Measurements from ENCODE around the gene TFAP2A.

TFAP2A gene

DNA sequence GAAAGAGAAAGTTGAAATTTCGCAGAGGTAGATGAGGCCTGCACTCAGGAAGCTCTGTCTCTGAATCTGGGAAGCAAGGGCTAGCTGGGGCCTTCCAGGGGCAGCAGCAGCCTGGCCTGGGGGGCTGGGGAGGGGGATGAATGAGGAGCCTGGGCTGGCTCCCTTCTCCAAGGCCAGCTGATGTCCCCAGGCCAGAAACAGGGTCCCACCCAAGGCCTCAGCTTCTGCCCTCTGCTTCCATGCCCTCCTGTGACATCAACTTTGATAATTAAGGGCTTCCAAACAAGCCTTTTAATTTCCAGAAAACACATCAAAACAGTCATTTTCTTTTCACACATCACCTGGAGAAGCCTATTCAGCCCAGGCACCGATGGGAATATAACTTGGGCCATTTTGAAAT is 15.4 kb downstream of the TFAP2A start:
- no peak for DNase-seq (ENCODE audit: low spot score)

DNA sequence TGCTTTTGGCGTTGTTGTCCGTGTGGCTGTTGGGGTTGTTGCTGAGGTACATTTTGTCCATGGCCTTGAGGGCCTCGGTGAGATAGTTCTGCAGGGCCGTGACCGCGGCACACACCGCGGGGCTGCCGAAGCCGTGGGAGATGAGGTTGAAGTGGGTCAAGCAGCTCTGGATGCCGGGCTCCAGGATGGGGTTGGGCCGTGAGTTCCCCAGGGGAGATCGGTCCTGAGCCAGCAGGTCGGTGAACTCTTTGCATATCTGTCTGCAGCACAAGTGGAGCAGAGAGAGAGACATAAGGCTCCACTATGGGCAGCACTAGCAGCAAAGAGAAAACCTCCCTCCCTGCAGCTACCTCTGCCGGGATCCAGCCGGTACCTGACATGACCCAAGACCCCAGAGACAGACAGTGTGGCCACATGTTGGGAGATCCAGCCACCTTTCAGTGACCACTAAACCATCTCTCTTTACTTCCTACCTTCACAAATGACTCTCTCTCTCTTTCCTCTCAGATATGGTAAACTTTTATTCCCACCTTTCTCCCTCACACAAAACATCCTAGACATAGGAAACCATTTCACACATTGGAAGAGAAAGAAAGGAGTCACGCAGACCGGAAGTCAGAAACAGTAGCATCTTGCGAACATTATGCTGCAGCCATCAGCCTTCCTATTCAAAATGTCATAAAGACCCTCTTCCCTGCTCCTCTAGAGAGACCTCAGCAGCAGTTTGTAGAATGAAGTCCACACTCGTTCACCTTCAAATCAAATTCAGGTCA is 16.2 kb downstream of the TFAP2A start:
- DNase-seq (ENCODE audit: low spot score) = no peak

DNA sequence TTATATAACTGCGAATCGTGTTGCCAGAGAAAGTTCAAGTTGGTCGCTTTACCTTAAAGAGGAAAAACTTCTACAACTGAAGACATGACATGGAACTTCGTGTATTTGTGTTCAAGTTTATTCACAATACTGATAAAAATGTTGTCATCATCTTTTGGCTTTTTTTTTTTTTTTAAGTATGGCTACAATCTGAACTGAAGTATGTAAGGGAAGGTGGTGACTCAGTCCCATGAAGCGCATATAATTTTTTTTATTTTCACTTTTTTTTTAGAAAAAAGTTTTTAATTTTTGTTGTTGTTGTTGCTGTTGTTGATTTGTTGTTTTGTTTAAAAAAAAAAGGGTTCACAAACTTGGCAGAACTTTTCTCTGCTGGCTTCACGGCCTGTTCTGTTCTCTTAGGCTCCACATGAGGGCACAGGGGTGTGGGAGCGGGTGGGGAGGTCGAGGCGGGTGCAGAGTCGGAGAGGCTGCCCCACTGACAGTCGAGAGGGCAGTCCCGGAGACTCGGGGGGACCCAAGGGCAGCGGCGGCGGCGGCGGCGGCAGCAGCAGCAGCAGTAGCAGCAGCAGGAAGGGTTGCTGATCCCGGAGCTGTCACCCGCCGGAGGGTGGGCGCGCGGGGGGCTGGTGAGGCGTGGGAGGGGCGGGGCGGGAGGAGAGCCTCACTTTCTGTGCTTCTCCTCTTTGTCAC is 17.0 kb downstream of the TFAP2A start:
- no peak for DNase-seq (ENCODE audit: low spot score)

GRCh38 chr6:10396785-10397184 is 18.1 kb downstream of the TFAP2A start:
- no peak for DNase-seq (ENCODE audit: low spot score)

- DNase-seq (ENCODE audit: low spot score) = no peak
These were observed 18.9 kb downstream of the TFAP2A start for GRCh38 chr6:10395704-10396546.

- no peak for DNase-seq (ENCODE audit: low spot score)
These were observed 19.6 kb downstream of the TFAP2A start for GRCh38 chr6:10395171-10395703.

GRCh38 chr6:10393544-10394225 is 21.2 kb downstream of the TFAP2A start:
- no peak for DNase-seq (ENCODE audit: low spot score)

DNA sequence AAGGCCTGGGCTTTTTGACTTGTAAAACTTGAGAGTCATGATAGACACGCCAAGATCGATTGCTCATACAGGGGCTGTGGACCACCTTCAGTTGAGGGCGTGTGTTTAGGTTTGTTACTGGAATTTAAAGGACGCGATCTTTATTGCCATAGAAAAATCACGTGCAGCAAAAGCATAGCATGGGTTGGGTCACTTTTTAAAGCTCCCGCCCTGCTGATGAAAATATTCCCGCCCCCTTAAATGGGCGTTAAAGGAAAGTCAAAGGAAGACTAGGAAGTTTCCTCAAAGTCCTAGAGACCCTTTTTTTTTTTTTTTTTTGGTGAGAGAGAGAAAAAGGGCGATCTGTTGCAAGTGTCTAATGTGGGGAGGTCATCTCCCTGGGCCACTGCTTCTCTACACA is 23.1 kb downstream of the TFAP2A start:
- DNase-seq (ENCODE audit: low spot score) = no peak

GRCh38 chr6:10391299-10391630 is 23.6 kb downstream of the TFAP2A start:
- DNase-seq (ENCODE audit: low spot score) = no peak

GRCh38 chr6:10390495-10391298 is 24.2 kb downstream of the TFAP2A start:
- DNase-seq (ENCODE audit: low spot score) = no peak

DNA sequence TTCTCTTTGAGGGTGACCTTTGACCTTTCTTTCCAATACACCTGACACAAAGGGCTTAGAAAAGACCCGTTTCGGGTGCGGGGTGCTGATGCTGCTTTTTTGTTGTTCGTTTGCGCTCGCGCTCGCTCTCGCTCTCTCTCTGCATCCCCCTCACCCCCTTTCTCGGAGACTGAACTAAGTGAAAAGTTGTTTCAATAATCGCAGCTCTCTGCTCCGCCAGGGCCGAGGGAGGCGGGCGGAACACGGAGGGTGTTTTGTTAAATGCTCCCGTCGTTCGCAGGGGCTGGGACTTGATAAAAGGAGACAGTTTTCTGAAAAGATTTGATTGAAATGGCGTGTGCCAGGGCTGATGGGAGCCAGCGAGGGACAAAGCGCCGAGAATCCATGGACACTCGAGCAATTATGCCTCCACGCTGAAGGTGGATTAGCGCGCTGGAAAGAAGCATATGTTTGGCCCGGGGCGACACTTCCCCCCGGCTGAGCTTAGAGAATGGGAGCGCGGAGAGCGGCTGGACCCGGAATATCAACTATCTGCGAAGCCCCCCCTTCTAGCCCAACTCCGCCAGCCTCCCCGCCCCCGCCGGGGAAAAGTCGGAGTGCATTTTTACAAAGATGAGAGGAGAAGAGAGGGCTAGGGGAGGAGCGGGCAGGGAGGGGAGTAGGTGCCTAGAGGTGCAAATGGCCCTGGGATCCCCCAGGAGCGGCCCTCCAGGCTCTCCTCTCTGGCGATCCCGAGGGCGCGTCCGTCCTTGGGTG is 25.0 kb downstream of the TFAP2A start:
- DNase-seq (ENCODE audit: low spot score) = no peak

GRCh38 chr6:10386756-10387654 is 27.9 kb downstream of the TFAP2A start:
- DNase-seq (ENCODE audit: low spot score) = no peak

DNA sequence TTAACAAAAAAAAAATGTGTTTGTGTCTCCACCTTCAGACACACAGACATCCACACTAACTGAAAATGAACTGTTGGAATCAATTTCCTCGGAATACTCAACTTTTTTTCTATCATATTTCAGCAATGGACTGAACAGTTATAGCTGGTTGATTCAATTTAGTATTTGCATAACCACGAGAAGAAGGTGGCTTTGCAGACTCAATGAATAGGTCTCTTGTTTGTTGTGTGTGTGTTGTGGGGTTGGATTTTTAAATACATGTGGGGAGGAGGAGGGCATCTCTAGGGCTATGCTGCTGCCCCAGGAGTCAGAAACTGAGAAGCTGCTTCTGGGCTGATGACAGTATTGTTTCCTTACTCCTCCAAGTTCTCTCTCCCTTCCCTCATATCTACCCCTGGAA is 28.7 kb downstream of the TFAP2A start:
- DNase-seq (ENCODE audit: low spot score) = no peak

DNA sequence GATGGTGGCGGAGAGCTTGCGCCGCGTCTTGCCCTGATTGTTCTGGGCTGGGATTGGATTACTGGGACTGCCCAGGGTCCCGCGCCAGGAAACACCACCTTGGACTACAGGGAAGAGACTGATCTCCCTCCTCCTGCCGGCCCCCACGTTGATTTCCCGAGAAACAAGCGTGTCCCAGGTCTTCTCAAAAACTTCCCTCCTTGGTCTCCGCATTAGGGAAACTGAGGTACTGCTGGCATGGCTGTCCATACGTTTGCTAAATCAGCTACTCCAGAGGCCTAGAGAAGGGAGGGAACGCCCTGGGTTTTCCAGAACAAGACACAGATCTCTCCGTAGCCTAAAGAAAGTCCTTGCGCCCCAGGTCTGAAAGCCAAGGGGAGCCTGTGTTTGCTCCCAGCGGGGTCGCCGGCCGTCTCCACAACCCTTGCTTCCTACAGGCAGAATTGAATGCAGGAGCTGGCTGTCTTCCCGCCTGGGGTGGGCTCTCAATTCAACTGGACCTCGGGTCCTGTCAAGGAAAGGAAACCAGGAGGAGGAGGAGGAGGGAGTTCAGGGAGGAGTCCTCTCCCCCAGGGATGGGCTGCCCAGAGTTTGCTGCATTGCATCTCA is 29.2 kb downstream of the TFAP2A start:
- DNase-seq (ENCODE audit: low spot score) = no peak

DNA sequence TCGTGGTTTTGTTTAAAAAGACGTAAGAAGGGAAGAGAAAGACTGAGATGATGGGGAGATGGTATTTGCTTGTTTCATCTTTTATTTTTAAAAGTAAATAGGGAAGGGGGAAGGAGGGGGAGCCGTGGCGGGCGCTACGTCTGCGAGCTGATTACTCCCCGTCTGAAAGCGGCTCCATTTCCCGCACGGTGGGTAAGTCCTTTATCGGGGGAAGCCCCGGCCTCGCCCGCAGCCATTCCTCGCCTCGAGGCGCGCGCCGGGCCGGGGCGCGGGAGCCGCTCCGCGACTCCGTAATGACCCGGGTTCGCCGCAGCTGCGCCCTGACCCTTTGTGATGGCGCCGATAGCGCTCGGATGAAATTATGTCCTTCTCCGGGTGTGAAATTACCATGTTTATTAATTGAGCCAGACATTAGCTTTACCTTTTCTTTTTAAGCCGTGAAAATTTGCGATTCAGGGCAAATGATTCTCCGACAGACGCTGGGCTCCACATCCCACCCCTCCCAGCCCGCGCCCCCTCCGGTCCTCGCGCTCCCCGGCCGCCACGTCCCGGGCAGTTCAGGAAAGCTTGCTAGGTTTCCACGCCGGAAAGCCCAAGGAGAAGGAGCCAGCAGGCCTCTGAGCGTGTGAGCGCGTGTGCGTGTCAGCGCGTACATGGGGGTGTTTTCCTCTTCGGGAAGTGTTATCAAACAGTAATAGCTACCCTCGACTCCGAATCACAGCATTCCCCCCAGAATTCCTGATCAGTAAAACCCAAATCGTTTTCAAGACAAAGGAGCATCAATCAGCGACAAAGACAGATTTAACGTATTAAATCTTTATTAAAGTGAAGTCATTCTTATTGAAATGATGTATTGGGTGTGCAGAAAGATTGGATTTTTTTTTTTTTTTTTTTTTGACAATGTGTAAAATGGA is 30.0 kb downstream of the TFAP2A start:
- DNase-seq (ENCODE audit: low spot score) = no peak

DNA sequence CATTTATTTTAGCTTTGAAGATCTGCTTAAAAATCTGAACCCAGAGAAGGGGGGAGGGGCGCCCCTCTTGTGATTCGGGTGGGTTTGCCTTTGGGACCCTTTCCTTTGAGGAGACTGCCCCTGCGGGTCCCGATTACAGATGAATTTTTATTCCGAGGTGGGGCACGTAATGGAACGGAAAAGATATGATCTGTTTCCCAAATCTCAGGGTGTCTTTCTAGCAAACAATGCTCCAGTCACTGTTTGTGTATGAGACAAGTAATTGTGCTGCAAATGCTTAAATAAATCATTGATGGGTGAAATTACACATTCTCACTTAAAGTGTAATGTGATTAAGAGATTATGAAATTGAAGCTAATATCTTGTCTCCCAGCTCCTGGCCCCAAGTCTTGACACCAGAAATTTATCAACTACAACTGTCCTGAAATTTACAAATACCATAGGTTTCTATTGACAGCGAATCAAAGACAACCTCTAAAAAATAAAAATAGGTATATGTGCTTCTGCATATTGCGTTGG is 30.7 kb downstream of the TFAP2A start:
- no peak for DNase-seq (ENCODE audit: low spot score)

- DNase-seq (ENCODE audit: low spot score) = no peak
These were observed 31.4 kb downstream of the TFAP2A start for GRCh38 chr6:10383331-10384090.
